ENCODE data around the gene TRERF1.
"Not testable (repeated sequence)": the region's sequence is repeated elsewhere in the genome, so short reads cannot be mapped to it uniquely, and the experiment has no call there.

The TRERF1 gene

DNA sequence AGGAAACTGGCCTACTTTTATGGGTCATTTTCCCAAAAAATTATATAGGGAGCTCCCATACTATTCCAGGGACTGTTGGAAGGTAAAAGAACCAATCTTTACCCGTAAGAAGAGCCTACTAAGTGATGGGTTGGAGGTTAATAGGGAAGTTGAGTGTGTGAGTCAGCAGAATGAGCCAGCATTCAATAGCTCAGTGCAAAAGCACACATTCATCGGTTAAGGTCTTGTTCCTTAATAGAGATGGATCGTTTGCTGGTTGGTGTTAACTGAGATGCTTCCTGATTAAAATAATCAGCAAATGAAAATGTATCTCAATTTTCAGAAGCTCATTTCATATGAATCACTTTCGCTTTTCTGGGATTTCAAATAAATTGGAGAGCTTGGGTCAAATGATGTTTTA lies 118.8 kb downstream of the TRERF1 start:
- no peak for DNase-seq

DNA sequence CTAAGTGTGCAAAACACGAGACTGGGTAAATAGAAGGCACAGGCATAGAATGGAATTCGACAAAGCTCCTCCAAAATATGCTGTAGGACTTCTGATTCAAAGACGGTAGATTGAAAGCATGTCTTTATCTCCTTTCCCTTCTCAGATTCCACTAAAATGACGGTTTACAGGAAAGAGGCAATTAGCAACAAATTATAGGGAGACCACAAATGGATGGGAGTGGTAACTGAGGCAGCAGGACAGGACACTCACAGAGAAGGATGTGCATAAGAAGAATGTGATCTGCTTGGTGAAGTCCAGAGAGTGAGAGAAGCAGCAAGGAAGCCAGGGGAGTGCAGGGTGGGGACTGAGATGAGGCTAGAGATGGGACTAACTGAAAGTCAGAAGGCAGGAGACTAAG lies 120.7 kb downstream of the TRERF1 start:
- DNase-seq = no peak

DNA sequence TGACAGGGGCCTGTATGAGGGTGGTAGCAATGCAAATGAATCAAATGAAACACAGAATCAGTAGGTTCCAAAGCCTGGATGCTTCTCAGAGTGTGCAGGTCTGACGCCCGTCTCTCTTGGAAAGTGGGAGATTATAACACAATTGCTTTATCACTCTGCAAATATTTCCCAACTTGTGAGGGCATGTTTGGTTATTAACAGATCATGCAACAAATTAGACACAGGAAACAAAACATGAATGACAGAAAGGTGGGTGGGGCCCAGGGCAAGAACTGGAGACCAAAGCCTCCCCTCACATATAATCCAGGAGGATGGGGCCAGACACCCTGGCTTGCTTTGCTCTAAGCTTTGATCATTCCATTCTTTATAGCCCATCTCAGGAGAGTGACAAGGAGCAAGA lies 125.5 kb downstream of the TRERF1 start:
- no peak for DNase-seq

DNA sequence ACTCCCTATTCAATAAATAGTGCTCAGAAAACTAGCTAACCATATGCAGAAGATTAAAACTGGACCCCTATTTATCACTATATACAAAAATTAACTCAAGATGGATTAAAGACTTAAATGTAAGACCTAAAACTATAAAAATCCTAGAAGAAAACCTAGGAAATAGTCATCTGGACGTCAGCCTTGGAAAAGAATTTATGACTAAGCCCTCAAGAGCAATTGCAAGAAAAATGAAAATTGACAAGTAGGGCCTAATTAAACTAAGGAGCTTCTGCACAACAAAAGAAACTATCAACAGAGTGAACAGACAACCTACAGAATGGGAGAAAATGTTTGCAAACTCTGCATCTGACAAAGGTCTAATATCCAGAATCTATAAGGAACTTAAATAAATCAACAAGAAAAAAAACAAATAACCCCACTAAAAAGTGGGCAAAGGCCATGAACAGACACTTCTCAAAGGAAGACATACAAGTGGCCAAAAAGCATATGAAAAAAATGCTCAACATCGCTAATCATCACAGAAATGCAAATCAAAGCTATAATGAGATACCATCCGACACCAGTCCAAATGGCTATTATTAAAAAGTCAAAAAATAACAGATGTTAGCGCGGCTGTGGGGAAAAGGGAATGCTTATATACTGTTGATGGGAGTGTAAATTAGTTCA lies 126.9 kb downstream of the TRERF1 start:
- DNase-seq = not testable (repeated sequence)

DNA sequence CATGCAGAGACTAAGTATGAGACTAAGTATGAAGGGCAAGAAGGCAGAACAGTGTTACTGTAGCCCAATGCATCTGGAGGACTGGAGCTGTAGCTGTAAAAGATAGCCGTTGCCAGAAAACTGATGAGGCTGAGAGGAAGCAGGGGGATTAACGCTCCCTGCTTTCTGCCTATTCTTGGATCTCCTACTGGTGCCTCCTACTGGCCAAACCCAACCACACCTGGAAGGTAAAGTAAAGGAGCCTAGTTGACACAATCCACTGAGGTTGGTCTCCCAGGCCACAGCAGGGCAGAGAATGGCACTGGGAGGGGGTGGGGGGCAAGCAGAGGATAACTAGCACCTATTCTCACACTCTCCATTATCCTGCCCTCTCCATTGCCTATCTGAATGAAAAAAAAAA lies 129.1 kb downstream of the TRERF1 start:
- DNase-seq = no peak

DNA sequence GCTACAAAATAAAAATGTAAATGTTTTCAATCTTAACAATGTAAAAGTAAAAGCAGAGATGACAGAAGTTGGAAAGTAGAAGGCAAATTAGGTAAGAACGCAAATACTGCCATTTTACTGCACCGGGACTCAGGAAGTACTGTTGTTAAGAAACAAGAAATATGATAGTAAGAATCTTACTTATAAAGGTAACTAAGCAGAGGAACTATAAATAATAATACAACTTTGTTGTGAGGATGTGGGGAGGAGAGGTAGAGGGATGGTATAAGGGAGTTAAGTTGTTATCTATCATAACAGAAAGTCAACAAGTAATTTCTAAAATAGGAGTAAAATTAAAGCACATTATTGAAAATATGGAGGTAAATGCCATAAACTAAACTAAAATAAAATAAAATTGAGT lies 129.8 kb downstream of the TRERF1 start:
- no peak for DNase-seq

DNA sequence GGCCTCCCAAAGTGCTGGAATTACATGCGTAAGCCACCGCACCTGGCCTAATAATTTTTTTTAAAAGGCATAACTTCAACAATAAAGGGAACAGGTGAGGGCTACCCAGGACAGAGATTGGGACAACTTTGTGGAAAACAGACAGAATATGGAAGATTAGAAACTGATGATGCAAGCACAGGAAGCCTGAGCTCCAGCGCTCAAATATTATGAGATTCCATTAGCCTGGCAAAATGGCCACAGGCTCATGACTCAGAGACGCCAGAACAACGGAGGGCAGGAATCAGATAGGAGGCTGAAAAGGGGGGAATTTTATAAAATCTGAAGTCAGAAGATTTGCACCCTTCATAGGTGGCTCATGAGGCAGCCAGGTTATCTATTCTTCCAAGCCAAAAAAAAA lies 131.0 kb downstream of the TRERF1 start:
- no peak for DNase-seq

DNA sequence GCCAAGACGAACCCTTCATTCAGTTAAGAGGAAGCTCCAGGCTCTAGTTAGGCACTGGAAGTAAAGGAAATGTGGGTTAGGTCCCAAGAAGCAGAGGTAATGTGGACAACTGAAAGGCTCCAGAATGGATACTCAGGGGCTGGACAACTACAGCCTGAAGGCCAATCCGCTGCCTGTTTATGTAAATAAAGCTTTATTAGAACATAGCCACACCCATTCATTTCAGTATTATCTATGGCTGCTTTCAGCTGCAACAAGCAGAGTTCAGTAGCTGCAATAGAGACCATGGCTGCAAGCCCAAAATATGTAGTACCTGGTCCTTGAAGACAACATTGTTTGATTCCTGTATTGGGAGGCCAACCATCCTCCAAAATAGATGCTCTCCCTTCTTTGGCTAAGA lies 133.2 kb downstream of the TRERF1 start:
- DNase-seq = no peak

DNA sequence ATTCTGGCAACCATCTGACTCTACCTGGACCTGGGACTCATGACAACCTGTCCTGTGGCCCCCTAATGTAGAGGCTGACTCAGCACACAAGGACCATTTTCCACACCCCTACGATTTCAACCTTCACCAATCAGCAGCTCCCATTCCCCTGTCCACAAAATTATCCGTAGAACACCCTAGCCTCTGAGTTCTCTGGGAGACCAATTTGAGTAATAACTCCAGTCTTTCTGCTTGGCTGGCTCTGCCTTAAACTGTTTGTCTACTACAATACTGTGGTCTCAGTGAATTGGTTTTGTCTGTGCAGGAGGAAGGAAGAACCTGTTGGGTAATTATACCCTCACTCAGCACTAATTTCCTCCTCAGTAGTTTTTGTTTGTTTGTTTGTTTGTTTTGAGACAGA lies 134.7 kb downstream of the TRERF1 start:
- no peak for DNase-seq

DNA sequence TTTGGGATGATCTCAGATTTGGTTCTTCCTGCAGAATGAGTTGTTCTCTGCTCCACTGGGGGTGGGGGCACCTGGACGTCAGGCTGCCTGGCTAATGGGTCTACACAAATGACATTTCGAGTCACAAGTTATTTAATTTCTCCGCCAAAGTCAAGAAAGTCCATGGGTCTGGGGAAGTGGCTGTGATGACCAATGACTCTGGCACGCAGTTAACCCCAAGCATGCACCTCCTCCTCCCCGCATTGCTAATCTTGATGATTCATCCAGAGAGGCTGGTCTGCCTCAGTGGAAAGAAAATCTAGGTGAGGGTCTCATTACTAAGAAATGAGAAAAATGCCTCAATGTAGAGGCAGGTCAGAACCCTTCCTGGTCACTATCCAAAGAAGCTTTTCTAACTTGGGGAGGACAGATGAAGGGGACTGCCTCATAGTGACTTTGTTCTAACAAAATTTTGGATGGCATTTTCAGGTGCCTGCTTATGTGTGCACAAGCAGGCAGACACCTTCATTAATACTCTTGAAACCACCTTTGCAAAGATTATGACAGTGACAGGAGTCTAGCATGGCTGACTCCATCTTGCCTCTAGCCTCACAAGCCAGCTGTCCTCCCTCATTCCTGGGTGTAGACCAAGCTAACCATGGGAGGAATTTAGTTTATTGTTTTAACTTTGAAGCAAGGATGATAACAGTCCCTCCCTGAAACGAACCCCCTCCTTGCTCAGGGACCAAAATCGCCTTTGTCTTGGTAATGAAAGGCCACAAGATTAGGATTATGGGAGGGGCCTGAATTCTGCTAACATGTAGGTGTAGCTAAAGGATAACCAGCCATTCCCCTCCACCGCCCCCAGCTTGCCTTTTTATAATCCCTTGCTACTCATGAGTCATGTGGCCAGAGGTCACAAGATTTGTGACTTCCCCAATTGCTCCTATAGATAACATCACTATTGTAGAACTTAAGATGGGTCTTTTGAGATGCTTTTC lies 135.4 kb downstream of the TRERF1 start:
- no peak for DNase-seq

DNA sequence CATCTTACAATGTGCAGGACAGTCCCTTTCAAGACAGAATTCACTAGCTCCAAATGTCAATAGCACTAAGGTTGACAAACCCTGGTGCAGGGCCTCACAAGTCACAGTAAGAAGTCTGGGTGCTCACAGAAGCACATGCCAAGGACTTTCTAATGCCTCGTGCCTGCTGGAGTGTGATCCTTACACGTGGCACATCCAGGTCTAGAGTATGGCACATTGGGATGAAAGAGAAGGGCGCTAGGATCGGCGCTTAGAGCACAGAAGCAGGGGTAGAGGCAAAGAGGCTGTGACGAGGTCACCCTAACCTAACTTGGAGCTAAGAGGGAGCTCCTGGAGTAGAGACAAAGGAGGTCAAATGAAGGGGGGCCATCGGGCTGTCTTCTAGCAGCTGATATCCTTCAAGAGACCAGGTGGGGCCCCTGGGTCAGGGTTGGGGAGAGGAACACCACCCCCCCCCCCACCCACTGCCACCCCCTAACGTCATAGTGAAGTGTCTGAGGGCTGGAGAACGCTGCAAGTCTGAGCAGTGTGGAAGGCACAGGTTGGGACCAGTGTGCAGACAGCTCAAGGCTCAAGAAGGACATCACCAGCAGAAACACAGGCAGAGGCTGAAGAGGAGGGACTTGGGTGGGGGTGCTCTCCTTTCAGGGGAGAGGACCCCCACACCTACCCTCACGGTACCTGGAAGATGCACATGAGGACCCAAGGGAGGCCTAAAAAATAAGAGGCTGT lies 136.3 kb downstream of the TRERF1 start:
- DNase-seq = no peak

DNA sequence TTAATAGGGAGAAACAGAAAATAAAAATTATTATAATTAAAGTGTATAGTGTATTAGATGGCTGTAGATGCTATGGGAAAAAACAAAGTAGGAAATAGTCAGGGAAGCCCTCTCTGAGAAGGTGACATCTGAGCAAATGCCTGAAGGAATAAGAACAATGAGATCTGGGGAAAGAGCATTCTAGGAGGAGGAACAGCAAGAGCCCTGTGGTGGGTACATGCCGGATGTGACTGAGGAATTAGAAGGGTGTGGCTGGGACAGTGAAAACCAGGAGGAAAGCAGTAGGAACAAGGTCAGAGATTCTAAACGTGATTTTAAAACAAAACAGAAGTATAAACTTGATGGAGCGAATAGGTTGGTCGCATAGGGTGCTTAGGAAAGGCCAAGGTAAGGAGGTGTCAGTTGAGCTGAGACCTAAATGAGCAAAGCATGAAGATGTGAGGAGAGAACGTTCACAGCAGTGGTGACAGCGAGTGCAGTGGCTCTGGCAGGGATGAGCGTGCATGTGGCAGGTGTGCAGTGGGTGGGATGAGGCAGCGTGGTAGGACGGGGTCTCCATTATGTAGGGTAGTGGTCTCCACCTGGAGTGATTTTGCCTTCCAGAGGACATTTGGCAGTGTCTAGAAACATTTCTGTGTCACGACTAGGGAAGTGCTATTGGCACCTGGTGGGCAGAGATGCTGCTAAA lies 137.0 kb downstream of the TRERF1 start:
- DNase-seq = no peak

DNA sequence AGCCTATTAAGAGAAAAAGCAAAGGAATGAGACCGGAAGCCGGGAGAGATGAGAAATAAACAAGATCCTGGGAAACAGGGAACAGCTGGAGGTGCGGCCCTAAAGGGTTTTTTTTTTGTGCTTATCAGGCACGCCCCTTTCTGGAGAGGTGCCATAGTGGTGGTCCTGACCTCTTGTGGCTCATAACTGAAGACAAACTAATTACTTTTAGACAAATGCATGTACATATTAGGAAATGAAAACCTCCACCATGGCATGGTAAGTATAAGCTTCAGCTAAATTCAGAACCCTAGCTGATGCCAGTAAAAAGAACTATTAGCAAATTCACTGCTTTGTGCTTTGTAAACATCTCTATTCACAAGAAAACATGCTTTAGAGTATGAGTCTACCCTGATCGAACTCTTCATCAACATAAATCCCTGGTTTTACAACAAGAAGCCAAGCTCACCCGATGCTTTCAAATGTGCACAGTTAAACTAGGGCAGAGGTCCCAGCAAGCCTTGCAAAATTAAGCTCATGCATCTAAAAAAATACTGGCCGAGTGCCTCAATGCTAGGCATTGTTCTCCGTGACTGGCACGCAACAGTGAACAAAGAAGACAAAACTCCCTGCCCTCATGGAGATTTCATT lies 137.7 kb downstream of the TRERF1 start:
- no peak for DNase-seq

DNA sequence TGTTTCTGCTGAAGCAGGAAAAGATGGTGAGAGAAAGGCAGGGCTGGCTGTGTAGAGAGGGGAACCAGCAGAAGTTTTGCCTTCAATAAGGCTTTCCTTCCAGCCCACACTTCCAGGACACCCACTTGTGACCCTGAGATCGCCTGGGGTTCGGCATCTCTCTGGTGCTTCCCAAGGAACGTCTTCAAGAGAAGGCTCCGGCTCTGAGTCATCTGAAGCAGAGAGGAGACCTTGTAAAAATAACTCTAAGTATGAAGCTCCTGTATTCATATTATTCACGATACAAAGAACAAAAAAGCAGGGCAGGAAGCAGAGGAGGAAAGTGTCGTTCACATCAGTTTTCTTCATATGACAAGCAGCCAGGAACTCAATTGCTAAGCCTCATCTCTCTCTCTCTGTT lies 138.7 kb downstream of the TRERF1 start:
- DNase-seq = no peak

DNA sequence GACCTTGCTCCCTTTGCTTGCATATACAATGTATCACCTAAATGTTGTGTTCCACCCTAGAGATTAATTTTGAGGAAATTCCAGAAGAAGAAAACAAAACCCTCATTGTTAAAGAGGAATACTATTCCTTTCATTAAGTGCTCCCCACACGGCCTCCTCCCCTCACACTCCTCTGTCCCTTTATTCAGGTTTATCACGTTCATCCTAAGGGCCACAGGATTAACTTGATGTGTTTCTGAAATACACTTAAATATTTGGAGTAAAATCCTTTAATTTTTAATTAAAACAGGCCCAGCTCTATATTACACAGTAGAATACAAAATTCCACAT lies 144.6 kb downstream of the TRERF1 start:
- DNase-seq = no peak

DNA sequence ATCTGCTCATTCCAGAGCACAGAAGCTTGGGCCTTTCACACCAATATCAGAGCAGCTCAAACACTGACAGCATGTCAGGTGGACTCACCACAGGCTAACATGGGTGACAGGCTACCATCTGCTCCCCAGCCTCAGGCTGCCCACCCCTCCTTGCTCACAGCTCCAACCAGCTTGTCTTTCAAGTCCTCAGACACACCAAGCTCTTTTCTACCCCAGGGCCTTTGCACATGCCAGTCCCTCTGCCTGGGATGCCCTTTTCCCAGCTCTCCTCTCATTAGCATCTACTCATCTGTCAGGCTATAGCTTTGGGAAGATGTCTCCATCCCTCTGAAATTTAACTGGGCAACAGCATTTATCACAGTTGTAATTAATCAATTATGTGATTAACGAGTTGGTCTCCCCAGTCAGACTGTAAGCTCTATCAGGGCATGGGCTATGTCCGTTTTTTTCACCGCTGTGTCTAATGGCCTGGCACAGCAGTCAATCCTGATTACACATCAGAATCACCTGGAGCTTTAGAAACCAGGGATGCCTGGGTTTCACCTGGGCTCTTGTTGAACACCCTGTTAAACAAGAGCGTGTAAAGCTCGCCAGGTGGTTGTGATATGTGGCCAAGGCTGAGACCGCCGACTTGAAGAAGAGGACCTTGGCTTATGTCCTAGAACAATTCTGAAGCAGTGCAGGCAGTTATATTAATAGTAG lies 145.1 kb downstream of the TRERF1 start:
- DNase-seq = no peak

DNA sequence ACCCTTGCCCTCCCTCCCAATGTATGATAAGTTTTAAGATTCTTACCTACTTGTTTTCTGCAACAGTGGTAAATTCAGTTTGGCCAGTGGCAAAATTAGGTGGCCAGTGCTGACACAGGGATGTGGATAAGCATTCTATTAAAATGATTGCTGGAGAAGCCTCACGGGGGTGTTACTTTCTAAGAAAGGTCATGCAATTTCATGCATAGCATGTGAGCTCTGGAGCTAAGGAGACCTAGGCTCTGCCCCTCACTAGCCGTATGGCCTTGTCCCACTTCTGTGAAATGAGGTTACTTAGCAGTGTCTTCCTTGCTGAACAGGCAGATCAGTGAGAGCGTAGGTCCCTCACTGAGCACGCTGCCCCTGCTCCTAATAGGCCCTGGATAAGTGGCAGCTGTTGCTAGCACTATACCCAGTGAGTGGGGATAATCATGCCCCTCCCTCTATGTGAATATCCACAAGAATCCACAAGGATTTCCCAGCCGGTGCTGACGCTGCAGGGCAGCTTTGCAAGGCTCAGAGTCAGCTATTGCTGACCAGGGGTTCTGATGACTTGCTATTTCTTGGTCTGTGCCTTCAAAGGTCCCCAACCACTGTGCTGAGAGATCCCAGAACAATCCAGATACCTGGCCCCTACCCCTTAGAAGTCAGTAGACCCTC lies 147.5 kb downstream of the TRERF1 start:
- no peak for DNase-seq

DNA sequence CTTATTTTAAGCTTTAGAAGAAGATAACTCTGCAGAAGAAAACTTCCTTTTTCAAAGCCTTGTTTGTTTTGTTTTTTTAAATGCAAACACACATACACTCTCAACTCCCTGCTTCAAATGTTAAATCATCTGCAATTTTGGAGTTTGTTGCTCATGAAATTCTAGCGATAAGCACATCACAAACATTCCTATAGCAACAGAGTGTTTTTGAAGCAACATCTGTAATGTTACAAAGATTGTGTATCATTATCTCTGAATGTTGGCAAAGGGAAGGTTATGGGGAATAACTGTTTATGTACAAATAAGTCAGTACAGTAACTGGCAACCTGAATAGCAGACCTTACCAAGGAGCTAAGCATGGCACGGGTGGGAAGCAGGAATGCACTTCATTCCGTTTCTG lies 149.3 kb downstream of the TRERF1 start:
- DNase-seq = no peak

DNA sequence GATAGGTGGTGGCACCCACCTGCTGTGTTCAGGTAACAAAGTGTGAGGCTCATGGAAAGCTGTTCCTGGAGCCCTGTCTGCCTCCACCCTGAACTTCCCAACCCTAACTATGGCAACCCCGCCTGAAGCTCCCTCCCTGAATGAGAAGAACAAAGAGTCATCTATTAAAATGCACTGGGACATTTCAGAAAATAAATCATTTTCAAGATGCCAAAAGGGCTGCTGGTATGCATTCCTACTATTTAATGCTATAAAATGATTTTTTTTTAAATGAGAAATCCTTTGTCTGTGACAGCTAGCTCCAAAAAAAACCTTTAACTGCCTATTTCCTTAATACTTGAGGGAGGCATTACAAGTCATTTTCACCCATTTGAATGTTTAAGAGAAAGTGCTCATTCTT lies 149.7 kb downstream of the TRERF1 start:
- DNase-seq = no peak

DNA sequence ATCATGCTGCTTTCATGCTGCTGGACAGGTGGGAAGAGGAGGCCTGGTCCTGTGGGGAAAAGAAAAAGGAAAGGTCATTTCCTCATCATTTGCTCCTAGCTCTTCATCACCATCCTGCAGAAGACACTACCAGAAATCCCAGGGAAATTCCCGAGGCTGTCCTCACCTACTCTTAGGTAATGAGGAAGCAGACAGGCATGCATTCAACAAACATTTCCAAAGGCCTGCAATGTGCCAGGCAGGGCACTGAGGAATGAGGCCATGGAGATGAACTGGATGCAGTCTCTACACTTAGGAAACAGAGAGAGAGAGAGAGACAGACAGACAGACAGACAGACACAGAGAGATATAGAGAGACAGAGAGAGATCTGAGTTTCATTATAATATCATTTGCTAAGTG lies 151.0 kb downstream of the TRERF1 start:
- no peak for DNase-seq

DNA sequence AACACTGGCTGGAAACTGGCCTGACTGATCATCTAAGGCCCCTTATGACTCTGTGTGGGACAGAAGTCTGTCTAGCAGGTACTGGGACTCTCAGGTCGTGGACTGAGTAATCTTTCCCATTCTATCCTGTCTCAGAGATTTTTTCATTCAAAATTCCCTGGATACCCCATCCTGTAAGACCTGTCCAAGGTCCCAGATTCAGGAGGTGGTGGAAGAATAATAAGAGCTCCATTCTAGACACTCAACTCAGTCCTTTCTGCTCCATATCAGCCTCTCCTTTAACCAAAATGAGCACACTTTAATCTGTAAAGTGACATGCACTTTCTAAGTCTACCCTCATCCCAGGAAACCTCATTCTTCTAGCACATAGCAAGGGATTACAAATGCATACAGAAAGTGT lies 151.5 kb downstream of the TRERF1 start:
- DNase-seq = no peak

DNA sequence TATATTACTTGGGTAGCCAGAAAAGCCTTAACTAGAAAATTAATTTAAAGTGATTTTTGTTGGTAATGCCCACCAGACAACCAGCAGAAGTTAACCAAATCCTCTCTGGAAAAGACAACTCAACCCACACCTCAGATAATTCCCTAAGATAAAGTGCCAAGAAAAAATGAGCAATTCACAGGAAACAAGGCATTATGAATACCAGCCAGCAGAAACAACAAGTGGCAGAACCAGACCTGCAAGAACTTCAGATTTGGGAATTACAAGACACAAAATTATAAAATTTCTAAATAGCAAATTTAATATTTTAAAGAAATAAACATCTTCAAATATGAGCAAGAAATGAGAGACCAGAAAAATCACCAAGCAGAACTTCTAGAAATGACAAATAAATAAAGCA lies 154.1 kb downstream of the TRERF1 start:
- DNase-seq = no peak
